Heart left ventricle (tissue), 13 donors: ENCODE results near the gene ANKRD16.

Source experiments
- POLR2A ChIP-seq, 2 donors: fragments of 450-650 bp; IDR thresholded peaks; one replicate each; pipeline ENCODE4 v1.6.1; 2017; ENCODE audit warnings: antibody characterized with exemption in 2 of 2, mild to moderate bottlenecking in 2 of 2, moderate library complexity in 2 of 2
- TF ChIP-seq, protein P1 (sequence below), 12 donors: fragments of 200-600 bp; sonication (generic) in 4 of 12; IDR thresholded peaks; one replicate each; pipeline versions ENCODE4 v1.5.0 to v1.8.0; 2018 to 2022; ENCODE audit warnings: antibody characterized with exemption in 12 of 12, mild to moderate bottlenecking in 5 of 12
- donor health status: ischemic (EF 13 %, LVEDD 7.1; RV severe dilation, severe dysfunction).
- donor health status: DM: no; HTN: yes; CAD: no.
- donor health status: DM: no; HTN: no; CAD: no.
- donor health status: ischemic (EF 25% LVEDD 6.9; RV normal size, moderate dysfunction).
- donor health status: ischemic (EF 25% LVEDD 5.7; RV mildly dilated, moderate dysfunction).
- donor health status: ischemic (EF 35%, LVEDD 5.7; RV mildly dilated, moderate dysfunction).
- donor health status: nonischemic (EF 11% LVEDD 7.7; RV severe dilation, severe dysfunction).
- donor health status: DM: yes; HTN: yes; CAD: no.
- donor health status: PGD.
- donor health status: ischemic (EF 29% LVEDD 5.4; RV normal size, mild dysfunction).
- donor health status: nonischemic (EF 23%, LVEDD 6.1; RV moderate dilation, normal function).

DNA sequence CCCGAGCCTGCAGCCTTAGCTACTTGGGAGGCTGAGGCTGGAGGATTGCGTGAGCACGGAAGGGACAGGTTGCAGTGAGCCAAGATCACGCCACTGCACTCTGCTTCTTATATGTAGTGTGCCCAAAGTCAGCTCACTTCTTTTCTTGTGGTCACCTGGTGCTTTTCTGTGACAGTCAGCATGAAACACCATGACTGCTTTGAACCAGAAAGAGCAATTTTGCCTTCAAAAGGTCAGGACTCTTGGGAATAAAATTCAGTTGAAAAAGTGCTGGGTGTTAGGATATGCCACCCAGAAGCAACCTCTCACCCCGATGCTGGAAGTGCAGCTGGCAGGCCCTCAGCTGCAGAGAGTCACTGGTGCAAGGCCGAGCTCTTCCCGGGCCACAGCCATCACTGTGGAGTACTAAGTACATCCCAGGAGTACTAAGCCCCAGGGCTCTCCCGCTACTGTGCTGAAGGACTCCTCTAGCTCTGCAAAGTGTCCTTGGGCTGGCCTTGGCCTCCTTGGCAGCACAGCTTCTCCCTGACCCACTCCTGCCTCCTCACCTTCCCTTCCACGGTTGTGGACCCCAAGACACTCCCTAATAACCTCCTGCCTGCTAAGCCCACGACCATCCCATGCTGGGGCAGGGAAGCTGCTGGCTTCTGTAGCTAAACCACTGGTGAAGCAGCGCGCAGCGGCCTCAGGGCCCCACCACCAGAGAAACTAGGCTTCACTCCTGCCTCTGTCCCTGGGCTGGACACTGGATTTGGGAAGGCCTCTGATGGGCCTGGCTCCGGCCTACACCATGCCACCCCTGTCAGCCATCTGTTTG lies 58.9 kb downstream of the ANKRD16 start:
- TF ChIP-seq, protein P1, sequence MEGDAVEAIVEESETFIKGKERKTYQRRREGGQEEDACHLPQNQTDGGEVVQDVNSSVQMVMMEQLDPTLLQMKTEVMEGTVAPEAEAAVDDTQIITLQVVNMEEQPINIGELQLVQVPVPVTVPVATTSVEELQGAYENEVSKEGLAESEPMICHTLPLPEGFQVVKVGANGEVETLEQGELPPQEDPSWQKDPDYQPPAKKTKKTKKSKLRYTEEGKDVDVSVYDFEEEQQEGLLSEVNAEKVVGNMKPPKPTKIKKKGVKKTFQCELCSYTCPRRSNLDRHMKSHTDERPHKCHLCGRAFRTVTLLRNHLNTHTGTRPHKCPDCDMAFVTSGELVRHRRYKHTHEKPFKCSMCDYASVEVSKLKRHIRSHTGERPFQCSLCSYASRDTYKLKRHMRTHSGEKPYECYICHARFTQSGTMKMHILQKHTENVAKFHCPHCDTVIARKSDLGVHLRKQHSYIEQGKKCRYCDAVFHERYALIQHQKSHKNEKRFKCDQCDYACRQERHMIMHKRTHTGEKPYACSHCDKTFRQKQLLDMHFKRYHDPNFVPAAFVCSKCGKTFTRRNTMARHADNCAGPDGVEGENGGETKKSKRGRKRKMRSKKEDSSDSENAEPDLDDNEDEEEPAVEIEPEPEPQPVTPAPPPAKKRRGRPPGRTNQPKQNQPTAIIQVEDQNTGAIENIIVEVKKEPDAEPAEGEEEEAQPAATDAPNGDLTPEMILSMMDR (IDR thresholded peaks at IDR 0.05) = no peak
- no peak for TF ChIP-seq POLR2A (IDR thresholded peaks at IDR 0.05)
